GM19351 (cell line): Measurements from ENCODE around the gene NF1.

Experiments used
- ATAC-seq: cut with Tn5 transposase; IDR thresholded peaks from one replicate; pipeline ENCODE4 v1.9.1; 2021; ENCODE audit warnings: mild to moderate bottlenecking, moderate library complexity; ENCODE audit not compliant: unreplicated experiment

Gene NF1

GRCh38 chr17:31397256-31397939, 302.6 kb downstream of the NF1 start:
- no peak for ATAC-seq

GRCh38 chr17:31398381-31399311, 303.9 kb downstream of the NF1 start:
- ATAC-seq: no peak

- ATAC-seq: no peak
Observed at GRCh38 chr17:31400481-31400950, 305.7 kb downstream of the NF1 start.

- no peak for ATAC-seq
Observed at GRCh38 chr17:31401456-31402254, 306.9 kb downstream of the NF1 start.

GRCh38 chr17:31404028-31404949, 309.5 kb downstream of the NF1 start:
- no peak for ATAC-seq

GRCh38 chr17:31405890-31406371, 311.2 kb downstream of the NF1 start:
- no peak for ATAC-seq

- no peak for ATAC-seq
Observed at GRCh38 chr17:31408586-31408985, 313.8 kb downstream of the NF1 start.

GRCh38 chr17:31411707-31412285, 317.0 kb downstream of the NF1 start:
- no peak for ATAC-seq

GRCh38 chr17:31412511-31412910, 317.7 kb downstream of the NF1 start:
- no peak for ATAC-seq

GRCh38 chr17:31413081-31413799, 318.5 kb downstream of the NF1 start:
- no peak for ATAC-seq

GRCh38 chr17:31413874-31414549, 319.2 kb downstream of the NF1 start:
- ATAC-seq: no peak

GRCh38 chr17:31414550-31414918, 319.8 kb downstream of the NF1 start:
- ATAC-seq: no peak

GRCh38 chr17:31415004-31415454, 320.3 kb downstream of the NF1 start:
- no peak for ATAC-seq

GRCh38 chr17:31415640-31416502, 321.1 kb downstream of the NF1 start:
- no peak for ATAC-seq

- ATAC-seq: no peak
Observed at GRCh38 chr17:31416503-31416923, 321.7 kb downstream of the NF1 start.

GRCh38 chr17:31417051-31417792, 322.4 kb downstream of the NF1 start:
- ATAC-seq: no peak
